K562 (cell line): ENCODE data around the gene MTERF4. TPM values are rescaled to one million over a fixed set of nuclear protein-coding genes. Genes with fewer than 3 reads are reported as not detected.

ENCODE experiments used
- CBX1 ChIP-seq: sonication (generic); IDR thresholded peaks from 2 replicates; pipeline ENCODE4 v1.6.1; 2016; ENCODE audit warnings: antibody characterized with exemption, low read depth, mild to moderate bottlenecking
- DLX4 ChIP-seq: fragments of 250-450 bp; sonication (Bioruptor Pico); IDR thresholded peaks from 2 replicates; pipeline ENCODE4 v1.6.1; 2021; ENCODE audit warnings: mild to moderate bottlenecking
- EGR1 ChIP-seq: fragments of 450-650 bp; conservative IDR thresholded peaks from 2 replicates; pipeline ENCODE4 v1.6.1; 2017; ENCODE audit warnings: mild to moderate bottlenecking
- GATAD2B ChIP-seq: fragments of 450-650 bp; IDR thresholded peaks from 2 replicates; pipeline ENCODE4 v1.6.1; 2017; ENCODE audit warnings: mild to moderate bottlenecking, borderline replicate concordance
- JUND ChIP-seq, 2 experiments: IDR thresholded peaks; 2 replicates in 1 of 2; 3 replicates in 1 of 2; pipeline ENCODE4 v1.6.1; 2011; ENCODE audit warnings: borderline replicate concordance in 2 of 2, low read depth in 2 of 2, low read length in 2 of 2, improper control_type of control experiment in 1 of 2, missing biosample characterization in 1 of 2, missing genetic modification characterization in 1 of 2, missing genetic modification reagents in 1 of 2
- MTA2 ChIP-seq: fragments of 450-650 bp; IDR thresholded peaks from 2 replicates; pipeline ENCODE4 v1.6.1; 2016; ENCODE audit warnings: low read depth
- NR0B1 ChIP-seq: fragments of 450-650 bp; IDR thresholded peaks from one replicate; pipeline ENCODE4 v1.6.1; 2018; ENCODE audit warnings: mild to moderate bottlenecking, moderate library complexity; ENCODE audit not compliant: partially characterized antibody
- RHOXF2B ChIP-seq: fragments of 250-450 bp; sonication (Bioruptor Pico); conservative IDR thresholded peaks from 2 replicates; pipeline ENCODE4 v1.5.1; 2021
- RREB1 ChIP-seq: fragments of 250-450 bp; sonication (Bioruptor Pico); IDR thresholded peaks from 2 replicates; pipeline ENCODE4 v1.4.0; 2020
- ZBTB43 ChIP-seq: sonication (generic); formaldehyde crosslinking; IDR thresholded peaks from 2 replicates; pipeline ENCODE4 v1.8.0; 2023; ENCODE audit warnings: mild to moderate bottlenecking, missing genetic modification reagents
- ZNF695 ChIP-seq: fragments of 450-650 bp; formaldehyde crosslinking; IDR thresholded peaks from 2 replicates; pipeline ENCODE4 v1.4.0; 2020; ENCODE audit warnings: mild to moderate bottlenecking, moderate library complexity
- polyA plus RNA-seq, 8 experiments: library from polyadenylated mRNA; depleted of rRNA in 4 of 8; stranded (reverse) in 5 of 8; unstranded in 3 of 8; fragments of >200 nt; fragmentation: Nextera tagmentation in 2 of 8; fragmentation: Illumina TruSeq in 1 of 8; extraction: Ambion mirVana in 2 of 8; extraction: Trizol in 1 of 8; gene quantifications; 2 replicates each; pipeline versions ENCODE4 v1.2.1 to v1.2.3, GENCODE V29; 2011 to 2014; ENCODE audit warnings: inconsistent platforms in 1 of 8, missing spikeins in 1 of 8
- total RNA-seq, 7 experiments: library from RNA; depleted of rRNA in 6 of 7; stranded (reverse); fragments of >200 nt in 6 of 7; fragmentation: Illumina TruSeq in 2 of 7; extraction: Trizol in 2 of 7; gene quantifications; 2 replicates each; pipeline versions ENCODE4 v1.2.1 to v1.2.3, GENCODE V29; 2011 to 2021; ENCODE audit warnings: low replicate concordance in 1 of 7

Gene MTERF4
- total and polyA plus RNA-seq, 9 of the 15 experiments (the other 6 are each of a cell fraction or from before 2014, with no cell fraction given) = 15.3 to 29.6 (median 21.2) TPM

- TF ChIP-seq RREB1 (CRISPR knock-in tag) (no peak), MTA2 (no peak), ZBTB43 (CRISPR knock-in tag) (no peak), NR0B1 (no peak), JUND (IDR thresholded peaks at IDR 0.05; ENCODE audit: borderline replicate concordance, low read depth, low read length) (no peak), JUND (tag; IDR thresholded peaks at IDR 0.05; ENCODE audit: borderline replicate concordance, low read depth, low read length) (no peak), EGR1 (no peak), DLX4 (CRISPR knock-in tag) (no peak), ZNF695 (CRISPR knock-in tag) (no peak), CBX1 (no peak), GATAD2B (no peak), RHOXF2B (CRISPR knock-in tag) (no peak)
These were observed 13.7 kb downstream of the MTERF4 start (continued) for GRCh38 chr2:241088376-241088775.
